Measurements from ENCODE around the gene NEK7. TPM values are rescaled to one million over a fixed set of nuclear protein-coding genes. Genes with fewer than 3 reads are reported as not detected.

Gene NEK7
- polyA plus RNA-seq, 1 donor (not counting 4 experiments of a cell fraction or from before 2014, with no cell fraction given) = 56.8 TPM

GRCh38 chr1:198291036-198291435, 134.2 kb downstream of the NEK7 start:
- Histone ChIP-seq H3K9me3 (ENCODE audit: control insufficient read depth, low read depth, low read length) (no peaks in the 10 kb centered on the region), H3K4me1 (ENCODE audit: control insufficient read depth, extremely low read depth, insufficient read depth, low read length) (no peaks in the 10 kb centered on the region), H3K9ac (ENCODE audit: control insufficient read depth, extremely low read depth, insufficient read depth, low read length) (no peak overlapping the region), H2AFZ (ENCODE audit: control insufficient read depth, low read length) (no peak overlapping the region), H3K79me2 (ENCODE audit: control insufficient read depth, insufficient read depth, low read length) (no peaks in the 10 kb centered on the region), H4K20me1 (ENCODE audit: control insufficient read depth, extremely low read depth, insufficient read depth, low read length) (no peaks in the 10 kb centered on the region), H3K4me2 (ENCODE audit: control insufficient read depth, extremely low read depth, insufficient read depth, low read depth, low read length) (no peak overlapping the region), H3K36me3 (ENCODE audit: control insufficient read depth in 2 of 2, extremely low read depth in 1 of 2, insufficient read depth in 2 of 2, low read length in 2 of 2) (peaks cover 0 to 9% of the 10 kb centered on the region in 2 experiments), H3K9me1 (ENCODE audit: control insufficient read depth, extremely low read depth, insufficient read depth, low read length) (no peaks in the 10 kb centered on the region), H3K4me3 (ENCODE audit: control insufficient read depth in 2 of 3, extremely low read depth in 1 of 3, insufficient read depth in 2 of 3, low read depth in 1 of 3, low read length in 3 of 3) (no peak overlapping the region), H3K27ac (ENCODE audit: control insufficient read depth, insufficient read depth, low read length) (no peak overlapping the region), H3K27me3 (ENCODE audit: control insufficient read depth, extremely low read depth, insufficient read depth, low read length) (no peaks in the 10 kb centered on the region)
- dilution Hi-C loops (cut with MboI; ENCODE audit: extremely low pct_ligation_motif_present, low sequenced_read_pairs) = no loop called here
- DNase-seq (ENCODE audit: low read depth, low spot score) (no peak), FAIRE-seq (no peak)
- TF ChIP-seq CTCF (optimal IDR thresholded peaks at IDR 0.05 in 1 of 3, IDR thresholded peaks at IDR 0.05 in 1 of 3, conservative IDR thresholded peaks at IDR 0.05 in 1 of 3; ENCODE audit: extremely low read depth in 1 of 3, insufficient read depth in 2 of 3, low read length in 3 of 3) (no peak), EZH2 (IDR thresholded peaks at IDR 0.05; ENCODE audit: low read length) (no peak)

- H3K79me2 ChIP-seq (ENCODE audit: control insufficient read depth, insufficient read depth, low read length) = no peaks in the 10 kb centered on the region
- H3K9me3 ChIP-seq (ENCODE audit: control insufficient read depth, low read depth, low read length) = no peaks in the 10 kb centered on the region
- dilution Hi-C loops (cut with MboI; ENCODE audit: extremely low pct_ligation_motif_present, low sequenced_read_pairs) = no loop called here
- no peaks in the 10 kb centered on the region for H3K9me1 ChIP-seq (ENCODE audit: control insufficient read depth, extremely low read depth, insufficient read depth, low read length)
- H4K20me1 ChIP-seq (ENCODE audit: control insufficient read depth, extremely low read depth, insufficient read depth, low read length) = no peaks in the 10 kb centered on the region
- no peak overlapping the region for H3K4me3 ChIP-seq (ENCODE audit: control insufficient read depth in 2 of 3, extremely low read depth in 1 of 3, insufficient read depth in 2 of 3, low read depth in 1 of 3, low read length in 3 of 3)
- H3K9ac ChIP-seq (ENCODE audit: control insufficient read depth, extremely low read depth, insufficient read depth, low read length) = no peak overlapping the region
- no peak overlapping the region for H3K27ac ChIP-seq (ENCODE audit: control insufficient read depth, insufficient read depth, low read length)
- H3K4me2 ChIP-seq (ENCODE audit: control insufficient read depth, extremely low read depth, insufficient read depth, low read depth, low read length) = no peak overlapping the region
- no peak for DNase-seq (ENCODE audit: low read depth, low spot score)
- H3K27me3 ChIP-seq (ENCODE audit: control insufficient read depth, extremely low read depth, insufficient read depth, low read length) = no peaks in the 10 kb centered on the region
- no peak overlapping the region for H2AFZ ChIP-seq (ENCODE audit: control insufficient read depth, low read length)
- no peak for FAIRE-seq
- peaks cover 0 to 9% of the 10 kb centered on the region in 2 experiments for H3K36me3 ChIP-seq (ENCODE audit: control insufficient read depth in 2 of 2, extremely low read depth in 1 of 2, insufficient read depth in 2 of 2, low read length in 2 of 2)
- TF ChIP-seq EZH2 (IDR thresholded peaks at IDR 0.05; ENCODE audit: low read length) = no peak
- TF ChIP-seq CTCF (optimal IDR thresholded peaks at IDR 0.05 in 1 of 3, IDR thresholded peaks at IDR 0.05 in 1 of 3, conservative IDR thresholded peaks at IDR 0.05 in 1 of 3; ENCODE audit: extremely low read depth in 1 of 3, insufficient read depth in 2 of 3, low read length in 3 of 3) = no peak
- no peaks in the 10 kb centered on the region for H3K4me1 ChIP-seq (ENCODE audit: control insufficient read depth, extremely low read depth, insufficient read depth, low read length)
Measured at GRCh38 chr1:198291924-198292323, 135.1 kb downstream of the NEK7 start.

All from keratinocyte (primary cell).